HL-60/S4 treated with retinoic acid at 250 ng/mL for 4 days and 3 days (cell line): ENCODE measurements around the gene HEBP2.
"Not testable (repeated sequence)": the region's sequence is repeated elsewhere in the genome, so short reads cannot be mapped to it uniquely, and the experiment has no call there.

Experiments used
- in situ Hi-C: fragments of 300-500 bp; cut with MboI; formaldehyde crosslinking; loops from 2 replicates; pipeline ENCODE4 v1.7.0; 2022; ENCODE audit warnings: low sequenced_read_pairs

The HEBP2 gene, protein sequence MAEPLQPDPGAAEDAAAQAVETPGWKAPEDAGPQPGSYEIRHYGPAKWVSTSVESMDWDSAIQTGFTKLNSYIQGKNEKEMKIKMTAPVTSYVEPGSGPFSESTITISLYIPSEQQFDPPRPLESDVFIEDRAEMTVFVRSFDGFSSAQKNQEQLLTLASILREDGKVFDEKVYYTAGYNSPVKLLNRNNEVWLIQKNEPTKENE

DNA sequence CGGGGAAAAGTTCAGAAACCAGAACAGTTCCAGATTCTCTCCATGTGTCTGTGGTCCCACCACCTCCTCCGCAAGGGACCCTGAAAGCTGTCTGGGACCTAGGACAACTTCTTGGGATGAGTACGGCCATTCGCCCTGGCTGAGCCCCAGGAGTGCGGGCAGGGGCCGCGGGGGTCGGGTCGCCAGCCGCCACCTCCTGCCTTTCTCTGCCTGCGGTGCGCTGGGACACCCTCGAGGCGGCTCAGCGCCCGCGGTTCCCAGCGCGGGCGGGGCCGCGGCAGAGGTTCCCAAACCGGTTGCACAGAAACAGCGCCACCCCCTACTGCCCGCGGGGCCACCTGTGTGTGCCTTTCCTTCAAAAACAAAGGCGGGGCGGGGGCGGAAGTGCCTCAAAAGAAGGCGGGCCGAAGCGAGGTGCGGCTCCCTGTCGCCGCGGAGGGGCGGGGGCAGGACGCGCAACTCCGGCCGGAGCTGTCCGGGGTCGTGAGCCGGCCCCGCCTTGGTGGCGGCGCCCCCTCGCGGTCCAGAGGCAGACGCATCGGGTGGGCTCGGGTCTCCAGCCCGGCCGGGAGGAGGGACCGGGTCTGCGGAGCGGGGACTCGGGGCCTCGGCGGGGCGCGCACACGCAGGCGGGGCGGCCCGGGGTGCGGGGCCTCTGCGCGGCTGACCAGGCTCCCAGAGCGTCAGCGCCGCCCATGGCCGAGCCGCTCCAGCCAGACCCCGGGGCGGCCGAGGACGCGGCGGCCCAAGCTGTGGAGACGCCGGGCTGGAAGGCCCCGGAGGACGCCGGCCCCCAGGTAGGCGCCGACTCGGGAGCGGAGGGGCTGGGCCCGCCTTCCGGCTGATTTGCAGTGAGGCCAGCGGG lies at the start of gene HEBP2:
Gene HEBP2, plus strand, starts transcription at position 423 of the 865 bp plus-strand sequence. Its CDS starts 273 bp downstream, at position 696.
- in situ Hi-C loops, result no loop called here

DNA sequence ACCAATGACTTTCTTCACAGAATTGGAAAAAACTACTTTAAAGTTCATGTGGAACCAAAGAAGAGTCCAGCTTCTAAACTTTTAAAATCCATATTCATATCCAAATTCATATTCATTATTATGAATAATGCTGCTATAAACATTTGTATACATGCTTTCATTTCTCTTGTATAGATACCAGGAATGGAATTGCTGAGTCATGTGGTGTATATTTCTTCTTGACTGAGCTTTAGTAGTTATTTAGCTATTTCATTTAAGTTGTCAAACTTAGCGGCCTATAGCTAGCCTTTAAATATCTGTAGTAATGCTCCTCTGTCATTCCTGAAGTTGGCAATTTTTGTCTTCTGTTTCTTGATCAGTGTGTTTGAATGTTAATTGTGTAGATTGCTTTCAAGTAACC lies 46.1 kb upstream of the HEBP2 start:
- in situ Hi-C loops, result no loop called here

DNA sequence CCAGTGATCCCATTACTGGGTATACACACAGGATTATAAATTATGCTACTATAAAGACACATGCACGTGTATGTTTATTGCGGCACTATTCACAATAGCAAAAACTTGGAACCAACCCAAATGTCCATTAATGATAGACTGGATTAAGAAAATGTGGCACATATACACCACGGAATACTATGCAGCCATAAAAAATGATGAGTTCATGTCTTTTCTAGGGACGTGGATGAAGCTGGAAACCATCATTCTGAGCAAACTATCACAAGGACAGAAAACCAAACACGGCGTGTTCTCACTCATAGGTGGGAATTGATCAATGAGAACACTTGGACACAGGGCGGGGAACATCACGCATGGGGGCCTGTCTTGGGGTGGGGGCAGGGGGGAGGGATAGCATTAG lies 35.3 kb upstream of the HEBP2 start:
- in situ Hi-C loops, result not testable (repeated sequence)

DNA sequence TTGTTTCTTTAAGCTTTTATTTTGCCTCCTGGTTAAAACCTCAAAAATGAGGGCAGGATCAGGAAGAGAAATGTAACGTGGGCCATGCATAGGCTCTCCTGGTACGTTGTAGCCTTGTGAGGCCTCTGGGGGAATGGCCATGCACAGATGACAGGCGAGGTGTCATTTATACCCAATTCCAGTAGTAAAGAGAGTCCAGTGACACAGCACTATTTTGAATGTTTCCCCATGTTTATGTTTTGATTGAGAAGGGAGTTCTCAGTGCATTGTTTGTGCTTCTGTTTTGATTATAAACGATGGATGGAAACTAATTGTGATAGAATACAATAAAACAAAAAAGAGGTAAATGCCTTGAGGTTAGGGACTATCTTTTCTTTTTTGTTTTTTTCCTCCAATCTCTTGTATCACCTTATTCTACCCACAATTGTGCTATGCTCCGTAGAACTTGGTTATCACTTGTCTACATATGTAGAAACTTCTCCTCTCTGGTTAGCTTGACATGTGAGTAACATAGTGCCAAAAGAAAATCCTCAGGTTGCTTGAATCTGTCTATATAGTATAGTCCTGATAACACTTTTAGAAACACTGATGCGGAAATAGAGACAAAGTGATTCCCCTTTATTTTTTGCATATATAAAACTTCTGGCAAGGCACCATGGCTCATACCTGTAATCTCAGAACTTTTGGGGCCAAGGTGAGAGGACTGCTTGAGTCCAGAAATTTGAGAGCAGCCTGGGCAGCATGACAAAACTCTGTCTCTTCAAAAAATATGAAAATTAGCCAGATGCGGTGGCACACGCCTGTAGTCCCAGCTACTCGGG lies 33.2 kb upstream of the HEBP2 start:
- in situ Hi-C loops, result no loop called here

DNA sequence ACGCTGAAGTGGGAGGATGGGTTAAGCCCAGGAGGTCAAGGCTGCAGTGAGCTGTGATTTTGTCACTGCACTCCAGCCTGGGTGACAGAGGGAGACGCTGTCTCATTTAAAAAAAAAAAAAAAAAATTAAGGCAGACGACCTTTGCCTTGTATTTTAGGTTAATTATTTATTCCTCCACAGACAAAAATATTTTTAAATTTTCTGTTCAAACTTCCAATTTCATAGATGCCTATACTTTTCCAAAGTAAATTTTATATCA lies 32.6 kb upstream of the HEBP2 start:
- in situ Hi-C loops, result no loop called here

DNA sequence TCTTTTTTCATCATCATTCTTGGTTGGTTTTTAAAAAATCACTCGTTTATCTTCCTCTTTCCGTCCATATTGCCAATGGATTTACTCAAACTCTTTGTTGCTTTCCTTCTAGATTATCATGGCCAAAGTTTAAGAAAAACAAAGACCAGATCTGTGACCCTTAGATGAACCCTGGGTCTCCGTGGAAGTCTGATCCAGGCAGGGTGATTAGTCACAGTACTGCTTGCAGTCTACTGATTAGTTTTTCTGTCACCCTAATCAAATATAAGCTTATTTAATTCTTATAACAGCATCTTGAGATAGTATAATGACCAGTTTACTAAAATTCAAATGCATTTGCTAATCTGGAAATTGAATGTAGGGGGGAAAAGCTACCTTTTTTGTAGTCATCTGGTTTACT lies 32.3 kb upstream of the HEBP2 start:
- in situ Hi-C loops, result no loop called here

DNA sequence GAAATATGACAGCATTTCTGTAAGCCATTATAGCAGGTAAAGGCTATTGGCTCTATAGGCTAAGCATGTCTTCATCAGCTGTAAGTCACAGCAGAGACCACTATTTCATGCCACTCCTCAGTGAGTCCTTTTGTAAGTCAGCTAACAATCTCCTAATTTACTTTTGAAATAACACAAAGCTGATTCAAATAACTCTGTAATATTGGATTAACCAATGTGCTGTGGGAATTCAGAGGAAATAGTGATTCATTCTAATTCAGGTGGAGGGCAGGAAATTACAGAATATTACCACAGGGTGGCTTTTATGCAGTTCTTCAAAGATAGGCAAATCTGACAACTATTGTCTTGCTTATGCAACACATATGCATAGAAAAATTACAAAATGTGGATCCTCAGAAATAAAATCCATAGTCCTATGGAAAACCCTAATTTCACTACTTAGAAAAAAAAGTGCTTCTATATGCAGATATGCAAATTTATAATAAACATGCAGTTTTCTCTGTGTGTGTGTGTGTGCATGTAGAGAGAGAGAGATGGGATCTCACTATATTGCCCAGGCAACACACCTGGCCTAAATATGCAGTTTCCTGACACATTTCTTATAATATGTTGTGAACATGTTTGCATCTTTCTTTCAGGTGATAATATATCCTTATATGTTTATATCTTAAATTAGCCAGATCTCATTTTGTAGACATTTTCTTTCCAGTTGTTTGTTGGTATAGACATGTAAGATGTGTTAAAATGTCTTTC lies 31.1 kb upstream of the HEBP2 start:
- in situ Hi-C loops, result no loop called here

DNA sequence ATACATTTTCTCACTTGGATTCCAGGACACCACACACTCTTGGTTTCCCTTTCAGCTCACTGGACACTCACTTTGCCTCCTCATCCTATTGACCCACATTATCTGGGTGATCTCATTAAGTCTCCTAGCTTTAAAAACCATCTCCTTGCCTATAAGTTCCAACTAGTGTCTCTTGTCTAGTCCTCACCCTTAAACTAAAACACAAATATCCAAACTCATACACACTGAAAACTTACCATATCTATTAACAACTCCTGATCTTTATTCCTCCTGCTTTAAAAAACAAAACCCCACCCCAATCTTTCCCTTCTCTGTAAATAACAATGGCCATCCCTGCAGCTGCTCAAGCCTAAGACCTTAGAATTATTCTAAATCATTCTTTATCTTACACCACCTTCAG lies 29.8 kb upstream of the HEBP2 start:
- in situ Hi-C loops, result no loop called here

DNA sequence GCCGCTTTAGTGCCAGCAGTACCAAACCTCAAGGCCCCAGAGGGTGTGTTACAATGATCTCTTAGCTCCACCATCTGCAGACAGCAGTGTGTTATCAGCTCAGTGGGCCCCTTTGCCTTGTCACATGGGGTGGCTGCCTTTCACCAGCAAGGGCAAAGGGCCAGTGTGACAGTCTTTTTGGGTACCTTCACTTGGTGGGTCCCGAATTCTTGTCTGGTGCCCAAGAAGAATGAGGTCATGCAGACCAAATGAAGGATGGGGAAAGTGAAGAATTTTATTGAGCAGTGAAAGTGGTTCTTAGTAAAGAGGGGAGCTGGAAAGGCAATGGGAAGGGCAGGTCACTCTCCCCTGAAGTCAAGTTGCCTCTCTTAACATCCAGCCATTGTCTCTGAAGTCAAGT lies 29.2 kb upstream of the HEBP2 start:
- in situ Hi-C loops, result no loop called here

DNA sequence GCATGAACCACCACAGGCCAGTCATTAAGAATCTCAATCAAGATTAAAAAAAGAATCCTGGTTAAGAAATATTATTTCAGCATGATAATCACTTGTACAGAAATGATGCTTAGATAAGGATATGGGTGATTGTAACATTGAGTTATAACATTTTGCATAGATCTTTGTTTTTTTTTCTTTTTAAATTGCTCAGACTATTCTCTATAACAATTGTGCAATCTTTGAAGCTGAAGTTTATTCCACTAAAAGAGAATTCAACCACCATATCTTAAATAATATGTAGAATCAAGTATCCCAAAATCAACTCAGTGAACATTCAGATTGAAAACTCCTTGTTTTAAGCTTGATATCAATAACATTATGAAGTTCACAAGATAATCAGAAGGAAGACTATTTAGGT lies 27.0 kb upstream of the HEBP2 start:
- in situ Hi-C loops, result no loop called here

DNA sequence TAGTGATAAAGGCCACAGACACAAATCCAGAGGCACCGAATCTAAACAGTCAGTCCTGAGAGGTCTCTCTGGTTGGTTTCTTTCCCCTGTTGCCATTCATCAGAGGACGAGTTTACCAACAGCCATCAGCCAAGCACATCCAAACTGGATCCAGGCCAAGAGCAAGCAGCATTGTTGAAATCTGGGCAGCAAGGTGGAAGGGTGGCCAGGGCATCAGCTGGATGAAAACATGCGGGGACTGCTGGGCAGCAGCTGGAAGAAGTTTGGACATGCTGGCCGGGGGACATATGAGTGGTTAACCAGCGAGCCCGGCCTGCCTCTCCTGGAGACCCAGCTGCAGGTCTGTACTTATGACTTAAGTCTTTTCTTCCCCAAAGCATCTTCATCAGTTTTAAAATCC lies 26.2 kb upstream of the HEBP2 start, which contains the start of gene SMIM28:
Gene SMIM28, plus strand, starts transcription at position 62 of the 400 bp plus-strand sequence. Its CDS starts 168 bp downstream, at position 230.
- in situ Hi-C loops, result no loop called here

DNA sequence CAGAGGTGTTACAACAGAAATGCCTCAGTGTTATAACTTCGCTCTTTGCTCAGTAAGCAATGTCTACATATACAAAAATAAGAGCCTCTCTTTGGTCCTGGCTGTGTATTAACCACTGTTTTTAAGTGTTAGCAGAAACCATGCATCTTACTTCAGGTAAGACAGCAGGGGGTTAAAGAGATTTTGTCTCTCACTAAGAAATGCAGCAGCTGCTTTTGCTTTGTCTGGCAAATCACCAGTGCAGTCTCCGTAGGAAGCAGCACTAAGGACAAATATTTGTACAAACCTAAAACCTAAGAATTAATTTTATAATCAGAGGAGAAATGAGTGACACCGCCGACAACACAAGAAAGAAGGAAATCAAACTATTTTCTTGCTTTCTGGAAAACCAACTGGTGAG lies 25.6 kb upstream of the HEBP2 start:
- in situ Hi-C loops, result no loop called here

DNA sequence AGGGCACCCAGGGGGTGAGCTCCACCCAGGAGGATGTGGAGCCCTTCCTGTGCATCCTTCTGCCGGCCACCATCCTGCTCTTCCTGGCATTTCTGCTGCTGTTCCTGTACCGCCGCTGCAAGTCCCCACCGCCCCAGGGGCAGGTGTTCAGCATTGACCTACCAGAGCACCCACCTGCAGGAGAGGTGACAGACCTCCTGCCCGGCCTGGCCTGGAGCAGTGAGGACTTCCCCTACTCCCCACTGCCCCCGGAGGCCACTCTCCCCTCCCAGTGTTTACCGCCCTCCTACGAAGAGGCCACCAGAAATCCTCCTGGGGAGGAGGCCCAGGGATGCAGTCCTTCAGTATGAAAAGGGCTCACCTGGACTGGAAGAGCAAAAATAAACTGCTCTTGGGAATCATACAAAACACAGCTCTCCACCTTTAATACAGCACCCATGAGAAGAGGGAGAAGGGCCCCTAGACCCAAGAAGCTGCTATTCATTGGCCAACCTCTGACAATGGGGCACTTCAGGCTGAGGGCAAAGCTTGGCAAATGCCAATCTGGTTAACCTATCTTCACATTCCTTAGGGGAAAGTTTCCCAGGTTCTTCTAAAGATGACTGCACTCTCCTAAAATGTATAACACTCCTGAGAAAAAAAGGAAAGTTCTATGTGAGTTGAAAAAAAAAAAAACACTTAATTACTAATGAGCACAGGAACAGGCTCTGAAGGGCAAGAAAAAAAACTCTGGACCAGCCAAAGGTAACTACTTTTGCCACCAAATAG lies 21.3 kb upstream of the HEBP2 start:
- in situ Hi-C loops, result no loop called here

DNA sequence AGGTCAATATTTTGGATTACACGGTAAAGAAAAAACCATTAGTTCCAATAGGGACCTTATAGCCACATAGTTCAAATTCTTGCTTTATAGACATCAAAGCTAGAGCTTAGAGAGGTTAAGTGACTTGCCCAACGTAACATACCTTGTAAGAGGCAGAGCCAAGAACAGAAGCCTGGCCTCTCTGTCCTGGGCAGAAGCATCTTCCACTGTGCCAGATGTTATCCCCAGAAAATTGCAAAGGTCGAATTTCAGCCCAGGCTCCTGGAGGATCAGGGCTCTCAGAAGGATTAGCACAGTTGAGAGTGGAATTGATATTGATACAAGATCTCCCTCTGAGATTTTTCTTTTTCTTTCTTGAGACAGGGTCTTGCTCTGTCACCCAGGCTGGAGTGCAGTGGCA lies 20.2 kb upstream of the HEBP2 start:
- in situ Hi-C loops, result no loop called here

DNA sequence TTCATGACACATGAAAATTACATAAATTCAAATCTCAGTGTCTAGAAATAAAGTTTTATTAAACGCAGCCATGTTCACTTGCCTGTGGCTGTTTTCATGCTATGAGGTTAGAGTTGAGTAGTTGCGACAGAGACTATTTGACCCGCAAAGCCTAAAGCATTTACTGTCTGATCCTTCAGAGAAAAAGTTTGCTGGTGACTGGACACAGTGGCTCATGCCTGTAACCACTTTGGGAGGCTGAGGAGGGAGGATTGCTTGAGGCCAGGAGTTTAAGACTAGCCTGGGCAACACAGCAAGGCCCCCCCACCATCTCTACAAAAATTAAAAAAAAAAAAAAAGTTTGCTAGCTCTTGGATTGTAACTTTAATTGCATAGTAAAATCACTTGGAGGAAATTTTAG lies 17.1 kb upstream of the HEBP2 start:
- in situ Hi-C loops, result no loop called here

DNA sequence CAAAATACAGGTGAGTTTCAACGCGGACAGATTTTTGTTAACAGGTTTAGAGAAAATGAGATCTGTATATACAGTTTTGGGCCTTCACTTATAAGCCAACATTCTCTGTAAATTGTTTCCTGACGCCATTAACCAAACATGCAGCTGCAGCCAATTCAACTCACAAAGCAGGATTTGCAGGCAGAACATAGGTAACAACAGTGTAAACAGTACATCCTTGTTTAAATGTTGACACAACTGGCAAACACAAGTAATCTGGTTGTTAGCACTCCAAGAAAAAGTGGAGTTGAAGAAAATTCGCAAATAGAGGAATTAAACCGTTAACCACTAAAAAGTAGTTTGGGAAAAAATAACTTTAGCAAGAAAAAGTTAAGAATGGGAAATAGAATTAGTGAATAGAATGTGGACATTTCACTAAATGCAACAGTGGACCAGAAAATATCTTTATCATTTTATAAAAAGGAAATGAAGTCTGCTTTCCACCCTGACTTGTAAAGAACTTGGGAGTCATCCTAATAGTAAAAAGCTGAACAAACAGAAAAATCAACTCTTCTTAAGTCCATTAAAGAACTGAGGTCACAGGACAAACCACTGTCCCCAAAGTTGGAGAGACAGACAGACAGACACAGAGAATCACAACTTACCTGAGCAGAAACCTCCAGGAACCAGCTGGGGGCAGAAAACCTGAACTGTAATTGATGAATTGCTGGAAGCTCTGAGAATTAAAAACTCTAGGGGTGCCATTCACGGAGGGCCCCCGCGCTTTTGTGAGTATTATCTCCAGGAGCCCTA lies 16.2 kb upstream of the HEBP2 start:
- in situ Hi-C loops, result no loop called here

DNA sequence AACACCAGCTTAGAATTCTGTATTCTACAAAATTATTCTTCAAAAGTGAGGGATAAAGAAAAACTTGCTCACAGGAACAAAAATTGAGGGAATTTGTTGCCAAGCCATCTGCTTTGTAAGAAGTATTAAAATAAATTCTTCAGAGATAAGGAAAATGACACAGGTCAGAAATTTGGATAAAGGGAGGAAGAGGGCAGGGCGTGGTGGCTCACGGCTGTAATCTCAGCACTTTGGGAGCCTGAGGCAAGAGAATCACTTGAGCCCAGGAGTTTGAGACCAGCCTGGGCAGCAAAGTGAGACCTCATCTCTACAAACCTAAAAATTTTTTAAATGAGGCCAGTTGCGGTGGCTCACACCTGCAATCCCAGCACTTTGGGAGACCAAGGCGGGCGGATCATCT lies 14.5 kb upstream of the HEBP2 start:
- in situ Hi-C loops, result no loop called here

DNA sequence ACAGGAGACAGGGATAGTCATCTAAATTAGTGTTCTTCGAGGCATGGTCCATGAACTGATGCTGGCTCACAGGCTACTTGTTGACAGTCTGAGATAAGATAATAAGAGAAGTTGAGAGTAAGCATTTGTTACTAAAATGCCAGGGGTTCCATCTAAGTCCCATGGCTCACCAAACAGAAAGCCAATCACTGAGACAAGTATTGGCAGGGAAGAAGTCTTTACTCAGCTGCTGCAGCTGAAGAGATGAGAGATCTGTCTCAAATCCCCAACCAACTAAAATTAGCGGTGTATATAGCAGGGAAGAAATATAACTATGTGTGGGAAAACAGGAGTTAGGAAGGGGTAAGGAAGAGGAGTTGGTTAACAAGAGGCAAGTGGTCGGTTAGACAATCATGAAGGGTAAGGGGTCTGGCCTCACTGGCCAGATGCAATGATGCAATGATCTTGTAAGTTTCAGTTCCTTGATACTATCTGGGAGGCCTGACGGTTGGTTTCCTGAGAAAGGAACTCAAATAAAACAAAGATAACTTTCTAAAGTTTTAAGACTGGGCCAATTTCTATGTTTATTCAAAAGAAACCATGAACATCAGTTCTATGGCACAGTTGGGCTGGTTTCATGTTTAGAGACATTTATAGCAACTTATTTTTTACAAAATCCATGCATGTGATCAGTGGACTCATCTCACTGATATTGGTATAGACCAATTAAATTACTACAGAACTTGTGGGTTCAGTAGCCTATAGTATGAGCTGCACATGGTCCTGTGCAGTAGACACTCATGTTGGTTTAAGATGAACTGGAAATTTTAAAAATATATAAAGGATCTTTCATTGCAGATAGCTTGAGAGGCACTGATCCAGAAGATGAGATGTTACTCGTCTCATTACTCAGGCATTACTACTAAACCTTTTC lies 9.9 kb upstream of the HEBP2 start:
- in situ Hi-C loops, result no loop called here

DNA sequence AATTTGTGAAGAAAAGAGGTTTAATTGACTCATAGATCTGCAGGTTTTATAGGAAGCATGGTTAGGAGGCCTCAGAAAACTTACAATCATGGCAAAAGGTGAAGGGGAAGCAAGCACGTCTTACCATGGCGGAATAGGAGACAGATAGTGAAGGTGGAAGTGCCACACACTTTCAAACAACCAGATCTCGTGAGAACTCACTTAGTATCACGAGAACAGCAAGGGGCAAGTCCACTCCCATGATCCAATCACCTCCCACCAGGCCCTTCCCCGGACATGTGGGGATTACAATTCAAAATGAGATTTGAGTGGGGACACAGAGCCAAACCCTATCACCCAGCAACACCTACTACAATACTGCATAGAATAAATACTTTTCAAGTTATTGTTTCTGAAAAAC lies 7.3 kb upstream of the HEBP2 start:
- in situ Hi-C loops, result no loop called here
